Measurements from ENCODE around the gene ERVFRD-1.

ERVFRD-1 gene

GRCh38 chr6:11140056-11140455 is 28.5 kb upstream of the ERVFRD-1 start:
- Histone ChIP-seq H3K4me1 (ENCODE audit: control insufficient read depth, insufficient read depth, low read length) (no peaks in the 10 kb centered on the region), H3K36me3 (ENCODE audit: control insufficient read depth in 2 of 2, insufficient read depth in 1 of 2, low read length in 2 of 2) (peaks cover under 1 to 9% of the 10 kb centered on the region in 2 experiments; a peak in 1 of 3 replicates), H3K9me3 (ENCODE audit: control insufficient read depth, insufficient read depth, low read depth, low read length) (no peaks in the 10 kb centered on the region), H3K4me3 (ENCODE audit: low read depth, low read length) (no peak overlapping the region), H3K27ac (ENCODE audit: extremely low read depth, low read depth, low read length) (no peak overlapping the region)
- POLR2A ChIA-PET = no interaction called here
- CTCF ChIA-PET = interaction anchor here (0.6 to 0.9 kb wide), 3 partner anchors 17 to 320 kb away, joined by 3 to 7 read pairs (median 3); no protein-coding TSS in a partner anchor
- TF ChIP-seq ZNF221 (tag by site-specific recombination; IDR thresholded peaks at IDR 0.05; ENCODE audit: borderline replicate concordance) (no peak), KLF9 (tag by site-specific recombination; IDR thresholded peaks at IDR 0.05; ENCODE audit: low read depth) (no peak), ZNF621 (tag by site-specific recombination; IDR thresholded peaks at IDR 0.05) (no peak), ZXDB (tag by site-specific recombination; IDR thresholded peaks at IDR 0.05) (no peak), REST (tag by site-specific recombination; IDR thresholded peaks at IDR 0.05) (no peak), KLF1 (tag by site-specific recombination; IDR thresholded peaks at IDR 0.05) (no peak), WT1 (tag by site-specific recombination; IDR thresholded peaks at IDR 0.05) (no peak), ZNF518A (tag by site-specific recombination; conservative IDR thresholded peaks at IDR 0.05; ENCODE audit: low read depth) (no peak), TSHZ1 (tag by site-specific recombination; IDR thresholded peaks at IDR 0.05; ENCODE audit: borderline replicate concordance) (no peak)

GRCh38 chr6:11139051-11139960 is 27.8 kb upstream of the ERVFRD-1 start:
- H3K4me1 ChIP-seq (ENCODE audit: control insufficient read depth, insufficient read depth, low read length) = no peaks in the 10 kb centered on the region
- H3K27ac ChIP-seq (ENCODE audit: extremely low read depth, low read depth, low read length) = no peak overlapping the region
- ChIA-PET POLR2A (no interaction called here), CTCF (interaction anchor here (0.6 to 0.9 kb wide), 6 partner anchors 17 to 355 kb away, joined by 3 to 7 read pairs (median 3); no protein-coding TSS in a partner anchor)
- H3K36me3 ChIP-seq (ENCODE audit: control insufficient read depth in 2 of 2, insufficient read depth in 1 of 2, low read length in 2 of 2) = peaks cover 6 to 17% of the 10 kb centered on the region in 2 experiments; a peak in 1 of 3 replicates
- H3K9me3 ChIP-seq (ENCODE audit: control insufficient read depth, insufficient read depth, low read depth, low read length) = no peaks in the 10 kb centered on the region
- H3K4me3 ChIP-seq (ENCODE audit: low read depth, low read length) = no peak overlapping the region
- TF ChIP-seq PRDM10 (tag by site-specific recombination; IDR thresholded peaks at IDR 0.05) (no peak), ZNF600 (tag by site-specific recombination; IDR thresholded peaks at IDR 0.05) (peak; percentile 33; the same call in 1 of the 2 replicates), ZNF366 (tag by site-specific recombination; conservative IDR thresholded peaks at IDR 0.05) (0 out of 2 replicates have a peak, but pooled peaks have one; percentile 38), ZNF629 (tag by site-specific recombination; IDR thresholded peaks at IDR 0.05) (peak; percentile 25; the same call in 1 of the 2 replicates), ZBTB20 (tag by site-specific recombination; IDR thresholded peaks at IDR 0.05) (no peak), ZNF10 (tag by site-specific recombination; IDR thresholded peaks at IDR 0.05) (peak; percentile 61; the same call in 1 of the 2 replicates), ZBTB17 (tag by site-specific recombination; IDR thresholded peaks at IDR 0.05) (peak; percentile 39; the same call in 1 of the 2 replicates)
